Suprapubic skin (tissue), 4 donors: ENCODE measurements around the gene MUSTN1. TPM values are rescaled to one million over a fixed set of nuclear protein-coding genes. Genes with fewer than 3 reads are reported as not detected.

Source experiments
- DNase-seq, 2 donors: peaks; one replicate each; pipeline ENCODE4 v3.0.0-alpha.2; 2019; ENCODE audit warnings: low spot score in 2 of 2
- H3K27ac ChIP-seq: fragments of 200-600 bp; sonication (generic); one replicate; pipeline ENCODE4 v1.5.1; 2019
- H3K27me3 ChIP-seq: fragments of 200-600 bp; sonication (generic); one replicate; pipeline ENCODE4 v1.5.1; 2019
- H3K36me3 ChIP-seq: fragments of 200-600 bp; sonication (generic); one replicate; pipeline ENCODE4 v1.5.1; 2019
- H3K4me1 ChIP-seq: fragments of 200-600 bp; sonication (generic); one replicate; pipeline ENCODE4 v1.5.1; 2019
- H3K4me3 ChIP-seq: fragments of 200-600 bp; sonication (generic); one replicate; pipeline ENCODE4 v1.5.1; 2019; ENCODE audit warnings: mild to moderate bottlenecking
- H3K9me3 ChIP-seq: fragments of 200-600 bp; sonication (generic); one replicate; pipeline ENCODE4 v1.5.1; 2019
- EP300 ChIP-seq: sonication (generic); formaldehyde crosslinking; IDR thresholded peaks from one replicate; pipeline ENCODE4 v1.6.1; 2017; ENCODE audit warnings: antibody characterized with exemption
- POLR2A ChIP-seq, 2 donors: fragments of 450-650 bp; IDR thresholded peaks; one replicate each; pipeline ENCODE4 v1.6.1; 2017; ENCODE audit warnings: antibody characterized with exemption in 2 of 2, mild to moderate bottlenecking in 2 of 2, moderate library complexity in 2 of 2
- POLR2AphosphoS5 ChIP-seq, 3 donors: sonication (generic); formaldehyde crosslinking; IDR thresholded peaks; one replicate each; pipeline ENCODE4 v1.6.1; 2017; ENCODE audit warnings: antibody characterized with exemption in 3 of 3
- WGBS: methylation state at CpG from one replicate; pipeline ENCODE4 v1.1.5; 2018; 5-methylcytosine and 5-hydroxymethylcytosine counted together
- total RNA-seq, 4 donors: library from RNA; depleted of rRNA; stranded (reverse); fragments of >200 nt; gene quantifications; one replicate each; pipeline ENCODE4 v1.1.0, GENCODE V29; 2016
- TF ChIP-seq, protein P1 (sequence below), 2 donors: fragments of 200-600 bp in 1 of 2; fragments of 450-650 bp in 1 of 2; sonication (generic) in 1 of 2; IDR thresholded peaks; one replicate each; pipeline ENCODE4 v1.5.1; 2016 to 2019; ENCODE audit warnings: antibody characterized with exemption in 2 of 2, mild to moderate bottlenecking in 1 of 2, moderate library complexity in 1 of 2

Gene MUSTN1
- total RNA-seq, 4 donors from 2014 or later: 1.6 to 14.5 (median 8.3) TPM

DNA sequence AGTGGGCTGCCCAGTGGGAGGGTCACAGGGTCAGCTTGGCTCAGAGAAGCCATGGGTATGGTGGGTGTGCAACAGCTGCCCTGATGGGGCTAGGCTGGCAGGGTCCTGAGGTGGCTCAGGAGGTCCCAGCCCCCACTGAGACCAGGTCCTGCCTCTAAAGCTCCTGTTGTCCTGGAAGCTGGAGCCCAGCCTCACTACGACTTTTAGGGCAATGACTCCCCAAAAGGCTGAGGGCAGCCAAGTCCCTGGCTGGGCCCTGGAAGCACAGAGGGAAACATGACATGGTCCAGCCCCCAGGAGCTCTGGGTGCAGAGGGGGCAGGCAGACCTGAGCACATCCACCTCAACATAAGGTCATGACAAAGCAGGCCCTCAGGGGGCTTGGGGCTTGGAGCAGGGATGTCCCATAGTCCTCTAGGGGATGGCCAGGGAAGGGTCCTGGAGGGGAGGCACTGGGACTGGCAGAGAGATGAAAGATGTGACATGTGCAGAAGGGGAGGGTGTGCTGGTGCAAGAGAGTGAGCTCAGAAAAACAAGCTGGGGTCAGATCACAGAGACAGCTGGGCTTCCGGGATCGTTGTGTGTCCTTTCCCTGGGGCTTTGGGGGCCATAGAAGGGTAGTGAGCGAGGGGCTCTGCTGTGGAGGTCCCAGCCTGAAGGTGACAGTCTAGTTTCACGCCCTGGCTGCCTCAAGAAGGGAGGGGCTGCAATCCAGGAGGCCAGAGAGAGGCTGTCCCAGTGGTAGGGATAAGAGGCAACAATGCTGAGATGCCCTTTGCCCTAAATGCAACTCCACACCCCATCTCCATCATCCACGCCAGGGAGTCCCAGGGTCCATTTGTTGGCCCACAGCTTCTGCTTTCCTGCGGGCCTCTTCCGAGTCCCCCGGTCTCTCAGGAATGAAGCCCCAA is 40.9 kb downstream of the MUSTN1 start:
- WGBS: 96% methylated on average over 7 of the region's 9 CpGs
- TF ChIP-seq POLR2AphosphoS5 (IDR thresholded peaks at IDR 0.05) (no peak), EP300 (no peak), POLR2A (IDR thresholded peaks at IDR 0.05) (no peak)
- TF ChIP-seq, protein P1, sequence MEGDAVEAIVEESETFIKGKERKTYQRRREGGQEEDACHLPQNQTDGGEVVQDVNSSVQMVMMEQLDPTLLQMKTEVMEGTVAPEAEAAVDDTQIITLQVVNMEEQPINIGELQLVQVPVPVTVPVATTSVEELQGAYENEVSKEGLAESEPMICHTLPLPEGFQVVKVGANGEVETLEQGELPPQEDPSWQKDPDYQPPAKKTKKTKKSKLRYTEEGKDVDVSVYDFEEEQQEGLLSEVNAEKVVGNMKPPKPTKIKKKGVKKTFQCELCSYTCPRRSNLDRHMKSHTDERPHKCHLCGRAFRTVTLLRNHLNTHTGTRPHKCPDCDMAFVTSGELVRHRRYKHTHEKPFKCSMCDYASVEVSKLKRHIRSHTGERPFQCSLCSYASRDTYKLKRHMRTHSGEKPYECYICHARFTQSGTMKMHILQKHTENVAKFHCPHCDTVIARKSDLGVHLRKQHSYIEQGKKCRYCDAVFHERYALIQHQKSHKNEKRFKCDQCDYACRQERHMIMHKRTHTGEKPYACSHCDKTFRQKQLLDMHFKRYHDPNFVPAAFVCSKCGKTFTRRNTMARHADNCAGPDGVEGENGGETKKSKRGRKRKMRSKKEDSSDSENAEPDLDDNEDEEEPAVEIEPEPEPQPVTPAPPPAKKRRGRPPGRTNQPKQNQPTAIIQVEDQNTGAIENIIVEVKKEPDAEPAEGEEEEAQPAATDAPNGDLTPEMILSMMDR (IDR thresholded peaks at IDR 0.05): no peak
- H3K9me3 ChIP-seq: no peaks in the 10 kb centered on the region
- no peaks in the 10 kb centered on the region for H3K27me3 ChIP-seq
- no peak overlapping the region for H3K4me3 ChIP-seq
- no peaks in the 10 kb centered on the region for H3K36me3 ChIP-seq
- no peak for DNase-seq
- no peak overlapping the region for H3K27ac ChIP-seq
- H3K4me1 ChIP-seq: peaks cover 8% of the 10 kb centered on the region

DNA sequence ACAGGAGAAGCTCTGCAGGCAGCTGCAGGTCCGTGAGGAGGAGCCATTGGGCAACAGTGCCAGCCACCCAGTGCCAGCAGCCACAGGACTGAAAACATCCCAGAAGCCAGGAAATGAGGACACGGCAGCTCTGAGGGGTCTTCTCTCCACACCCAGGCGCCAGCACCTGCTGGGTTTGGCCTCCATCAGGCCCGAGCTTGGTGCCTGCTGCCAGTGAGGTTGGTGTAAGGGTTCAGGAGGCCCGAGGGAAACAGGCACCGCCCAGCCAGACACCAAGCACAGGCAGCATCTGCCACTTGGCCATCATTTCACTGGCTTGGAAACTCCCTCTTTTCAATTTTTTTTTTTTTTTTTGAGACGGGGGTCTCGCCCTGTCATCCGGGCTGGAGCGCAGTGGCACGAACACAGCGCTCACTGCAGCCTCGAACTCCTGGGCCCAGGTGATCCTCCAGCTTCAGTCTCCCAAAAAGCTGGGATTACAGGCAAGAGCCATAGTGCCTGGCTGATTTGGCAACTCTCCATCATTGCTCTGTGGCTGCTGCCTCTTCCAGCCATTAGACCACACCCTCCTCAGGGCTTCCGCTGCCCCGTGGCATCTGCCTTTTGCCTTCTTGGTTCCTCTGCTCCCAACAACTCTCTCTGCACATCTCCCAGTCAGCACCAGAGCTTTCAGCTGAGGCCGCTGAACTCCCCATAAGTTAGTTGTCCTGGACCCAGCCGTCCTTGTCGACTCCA is 41.7 kb downstream of the MUSTN1 start:
- no peak overlapping the region for H3K27ac ChIP-seq
- H3K27me3 ChIP-seq: no peaks in the 10 kb centered on the region
- WGBS: 55% methylated on average over 18 of the region's 18 CpGs
- H3K4me3 ChIP-seq: no peak overlapping the region
- TF ChIP-seq, protein P1 (IDR thresholded peaks at IDR 0.05): no peak
- no peak for TF ChIP-seq POLR2AphosphoS5 (IDR thresholded peaks at IDR 0.05)
- TF ChIP-seq EP300: no peak
- no peak for TF ChIP-seq POLR2A (IDR thresholded peaks at IDR 0.05)
- H3K36me3 ChIP-seq: no peaks in the 10 kb centered on the region
- H3K9me3 ChIP-seq: no peaks in the 10 kb centered on the region
- DNase-seq: no peak
- peaks cover 8% of the 10 kb centered on the region for H3K4me1 ChIP-seq

- H3K27ac ChIP-seq: no peak overlapping the region
- 100% methylated on average over 2 of the region's 7 CpGs for WGBS
- H3K36me3 ChIP-seq: no peaks in the 10 kb centered on the region
- no peak overlapping the region for H3K4me3 ChIP-seq
- DNase-seq: no peak
- no peaks in the 10 kb centered on the region for H3K9me3 ChIP-seq
- TF ChIP-seq, protein P1 (IDR thresholded peaks at IDR 0.05): no peak
- TF ChIP-seq POLR2A (IDR thresholded peaks at IDR 0.05) (no peak), EP300 (no peak), POLR2AphosphoS5 (IDR thresholded peaks at IDR 0.05) (no peak)
- no peaks in the 10 kb centered on the region for H3K27me3 ChIP-seq
- peaks cover 8% of the 10 kb centered on the region for H3K4me1 ChIP-seq
Measured at GRCh38 chr3:52792413-52792812, 42.4 kb downstream of the MUSTN1 start.

DNA sequence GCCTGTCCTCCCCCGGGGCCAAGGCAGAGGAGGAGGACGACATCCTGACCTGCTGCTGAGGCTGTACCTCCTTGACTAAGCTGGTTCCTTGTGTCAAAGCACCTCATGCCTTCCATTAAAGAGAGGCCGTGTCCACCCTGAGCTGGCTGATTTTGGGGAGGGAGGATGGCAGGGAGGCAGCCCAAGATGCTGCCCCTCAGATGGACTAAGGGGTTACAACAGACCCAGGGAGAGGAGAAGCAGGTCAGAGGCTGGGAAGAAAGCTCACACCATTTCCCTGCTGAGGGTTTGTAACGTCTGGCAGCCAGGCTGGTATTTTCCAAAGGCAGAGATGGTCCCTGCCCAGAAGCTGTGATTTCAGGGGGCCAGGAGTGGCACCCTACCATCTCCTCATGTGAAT is 42.9 kb downstream of the MUSTN1 start:
- H3K4me1 ChIP-seq: peaks cover 11% of the 10 kb centered on the region
- H3K36me3 ChIP-seq: no peaks in the 10 kb centered on the region
- no peaks in the 10 kb centered on the region for H3K9me3 ChIP-seq
- WGBS: 93% methylated on average over 2 of the region's 4 CpGs
- no peak for DNase-seq
- no peak overlapping the region for H3K4me3 ChIP-seq
- no peak for TF ChIP-seq POLR2A (IDR thresholded peaks at IDR 0.05)
- TF ChIP-seq, protein P1 (IDR thresholded peaks at IDR 0.05): no peak
- TF ChIP-seq EP300: no peak
- TF ChIP-seq POLR2AphosphoS5 (IDR thresholded peaks at IDR 0.05): no peak
- H3K27ac ChIP-seq: no peak overlapping the region
- H3K27me3 ChIP-seq: no peaks in the 10 kb centered on the region

DNA sequence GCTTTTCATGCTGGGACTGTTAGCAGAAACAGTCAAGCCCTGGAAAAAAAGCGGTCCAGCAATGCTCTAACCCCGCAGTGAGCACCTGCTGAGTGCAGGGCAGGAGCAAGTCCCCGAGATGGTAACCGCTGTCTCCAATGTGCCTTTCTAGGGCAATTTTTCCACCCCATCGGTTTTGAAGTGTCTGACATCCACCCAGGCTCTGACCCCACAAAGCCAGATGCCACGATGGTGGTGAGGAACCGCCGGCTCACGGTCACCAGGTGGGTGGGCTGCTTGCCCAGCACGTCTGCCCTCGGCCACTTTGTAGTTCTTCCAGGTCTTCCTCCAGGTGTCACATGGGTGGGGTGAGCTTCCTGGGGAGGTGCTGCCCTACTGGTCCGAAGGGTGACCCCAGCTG is 43.5 kb downstream of the MUSTN1 start:
- no peak for TF ChIP-seq POLR2AphosphoS5 (IDR thresholded peaks at IDR 0.05)
- no peak for TF ChIP-seq POLR2A (IDR thresholded peaks at IDR 0.05)
- TF ChIP-seq, protein P1 (IDR thresholded peaks at IDR 0.05): no peak
- no peak for TF ChIP-seq EP300
- H3K4me3 ChIP-seq: no peak overlapping the region
- DNase-seq: no peak
- 88% methylated on average over 12 of the region's 12 CpGs for WGBS
- no peak overlapping the region for H3K27ac ChIP-seq
- no peaks in the 10 kb centered on the region for H3K27me3 ChIP-seq
- H3K36me3 ChIP-seq: no peaks in the 10 kb centered on the region
- peaks cover 11% of the 10 kb centered on the region for H3K4me1 ChIP-seq
- H3K9me3 ChIP-seq: no peaks in the 10 kb centered on the region
